Tibial artery (tissue), 4 donors: Measurements from ENCODE around the gene APLNR.

ENCODE experiments used
- DNase-seq, 2 donors: peaks; one replicate each; pipeline ENCODE4 v3.0.0-alpha.2; 2019
- H3K27ac ChIP-seq, 2 donors: fragments of 200-600 bp; sonication (generic) in 1 of 2; 1 replicate in 1 of 2; 2 replicates in 1 of 2; pipeline ENCODE4 v1.5.1; 2018 to 2019; ENCODE audit warnings: mild to moderate bottlenecking in 1 of 2
- H3K27me3 ChIP-seq, 2 donors: fragments of 200-600 bp; sonication (generic) in 1 of 2; one replicate each; pipeline versions ENCODE4 v1.5.1 to v1.6.0; 2016 to 2019
- H3K36me3 ChIP-seq, 3 donors: fragments of 200-600 bp; sonication (generic) in 2 of 3; one replicate each; pipeline ENCODE4 v1.5.1; 2016 to 2019; ENCODE audit warnings: mild to moderate bottlenecking in 2 of 3
- H3K4me1 ChIP-seq, 4 donors: fragments of 200-600 bp; sonication (generic) in 2 of 4; 1 replicate in 3 of 4; 2 replicates in 1 of 4; pipeline ENCODE4 v1.5.1; 2016 to 2019
- H3K4me3 ChIP-seq, 2 donors: fragments of 200-600 bp; sonication (generic) in 1 of 2; 1 replicate in 1 of 2; 2 replicates in 1 of 2; pipeline ENCODE4 v1.5.1; 2018 to 2019; ENCODE audit warnings: mild to moderate bottlenecking in 2 of 2
- H3K9me3 ChIP-seq, 3 donors: fragments of 200-600 bp; sonication (generic) in 1 of 3; one replicate each; pipeline ENCODE4 v1.5.1; 2016 to 2019
- CTCF ChIP-seq, 2 experiments: fragments of 200-600 bp in 1 of 2; fragments of 450-650 bp in 1 of 2; IDR thresholded peaks; one replicate each; pipeline ENCODE4 v1.5.1; 2017 to 2019; ENCODE audit warnings: antibody characterized with exemption in 2 of 2, mild to moderate bottlenecking in 1 of 2, moderate library complexity in 1 of 2
- intact Hi-C: fragments of 100-400 bp; cut with DNase I; formaldehyde crosslinking; loops from one replicate; pipeline ENCODE4 v1.15.0; 2023; ENCODE audit warnings: low total_unique reads

APLNR gene

GRCh38 chr11:57190548-57190947 lies 46.5 kb downstream of the APLNR start:
- Histone ChIP-seq H3K4me1 (no peaks in the 10 kb centered on the region), H3K27ac (no peak overlapping the region), H3K27me3 (peaks cover 0 to under 1% of the 10 kb centered on the region in 2 donors), H3K36me3 (no peaks in the 10 kb centered on the region), H3K4me3 (no peak overlapping the region), H3K9me3 (no peaks in the 10 kb centered on the region)
- intact Hi-C loops = no loop called here
- no peak for DNase-seq
- no peak for TF ChIP-seq CTCF (IDR thresholded peaks at IDR 0.05)
